Activated CD8-positive, alpha-beta memory T cell treated with anti-CD3 and anti-CD28 coated beads for 1 hour (primary cell): ENCODE results near the gene PRLH.

Experiments used
- DNase-seq, 2 donors: peaks; one replicate each; pipeline ENCODE4 v3.0.0-alpha.2; 2020; ENCODE audit warnings: low read depth in 1 of 2; ENCODE audit errors: extremely low read depth in 1 of 2

PRLH gene

GRCh38 chr2:237566401-237567235 is at the start of gene PRLH:
PRLH (plus strand) TSS chr2:237566574; CDS start chr2:237566574, 0 bp downstream.
- no peak for DNase-seq

- no peak for DNase-seq
These were observed 49.2 kb upstream of the PRLH start for GRCh38 chr2:237517163-237517562.

- no peak for DNase-seq
These were observed 48.4 kb upstream of the PRLH start for GRCh38 chr2:237517990-237518389.

- no peak for DNase-seq
These were observed 46.7 kb upstream of the PRLH start for GRCh38 chr2:237519506-237520245.

GRCh38 chr2:237520290-237520689 is 46.1 kb upstream of the PRLH start:
- DNase-seq: no peak

- no peak for DNase-seq
These were observed 41.7 kb upstream of the PRLH start for GRCh38 chr2:237524631-237525030.

GRCh38 chr2:237525559-237526157 is 40.7 kb upstream of the PRLH start:
- no peak for DNase-seq

- no peak for DNase-seq
These were observed 39.1 kb upstream of the PRLH start for GRCh38 chr2:237527233-237527632.

GRCh38 chr2:237527766-237528165 is 38.6 kb upstream of the PRLH start:
- no peak for DNase-seq

- no peak for DNase-seq
These were observed 36.6 kb upstream of the PRLH start for GRCh38 chr2:237529452-237530402.

- no peak for DNase-seq
These were observed 35.6 kb upstream of the PRLH start for GRCh38 chr2:237530472-237531433.

GRCh38 chr2:237532160-237532559 is 34.2 kb upstream of the PRLH start:
- DNase-seq: no peak

- DNase-seq: no peak
These were observed 32.7 kb upstream of the PRLH start for GRCh38 chr2:237533668-237534161.

- DNase-seq: no peak
These were observed 32.0 kb upstream of the PRLH start for GRCh38 chr2:237534380-237534779.

GRCh38 chr2:237535385-237536082 is 30.8 kb upstream of the PRLH start:
- DNase-seq: no peak

- no peak for DNase-seq
These were observed 30.3 kb upstream of the PRLH start for GRCh38 chr2:237536083-237536415.

- no peak for DNase-seq
These were observed 29.8 kb upstream of the PRLH start for GRCh38 chr2:237536617-237537016.

GRCh38 chr2:237538001-237538720 is 28.2 kb upstream of the PRLH start:
- no peak for DNase-seq
